Bronchial epithelial cell (primary cell): ENCODE data around the gene HEXIM1. TPM values are rescaled to one million over a fixed set of nuclear protein-coding genes. Genes with fewer than 3 reads are reported as not detected.
"Not testable (repeated sequence)": the region's sequence is repeated elsewhere in the genome, so short reads cannot be mapped to it uniquely, and the experiment has no call there.

Experiments
- DNase-seq: peaks from one replicate; pipeline ENCODE4 v3.0.0-alpha.2; 2010; ENCODE audit warnings: low read depth
- FAIRE-seq: peaks from 2 replicates; lab custom pipeline; 2011; peaks lifted over from hg19 to GRCh38; lab: Jason Lieb, UNC
- H3K27me3 ChIP-seq: 2 replicates; pipeline ENCODE4 v1.5.1; 2011; ENCODE audit warnings: low read length; ENCODE audit not compliant: control insufficient read depth, insufficient read depth
- H3K36me3 ChIP-seq: 2 replicates; pipeline ENCODE4 v1.5.1; 2011; ENCODE audit warnings: low read length; ENCODE audit not compliant: control insufficient read depth, insufficient read depth
- H3K4me3 ChIP-seq: 2 replicates; pipeline ENCODE4 v1.5.1; 2011; ENCODE audit warnings: mild to moderate bottlenecking, low read depth, low read length, control low read depth
- total RNA-seq: library from RNA; depleted of rRNA; stranded (reverse); fragments of >200 nt; gene quantifications from 2 replicates; pipeline ENCODE4 v1.2.1, GENCODE V29; 2014
- TF ChIP-seq, protein P1 (sequence below): IDR thresholded peaks from 2 replicates; pipeline ENCODE4 v1.5.1; 2011; ENCODE audit warnings: mild to moderate bottlenecking, moderate library complexity, low read length, control low read depth, inconsistent platforms; ENCODE audit not compliant: insufficient read depth, severe bottlenecking

The HEXIM1 gene
- total RNA-seq, 1 donor from 2014 or later: 7.1 TPM

DNA sequence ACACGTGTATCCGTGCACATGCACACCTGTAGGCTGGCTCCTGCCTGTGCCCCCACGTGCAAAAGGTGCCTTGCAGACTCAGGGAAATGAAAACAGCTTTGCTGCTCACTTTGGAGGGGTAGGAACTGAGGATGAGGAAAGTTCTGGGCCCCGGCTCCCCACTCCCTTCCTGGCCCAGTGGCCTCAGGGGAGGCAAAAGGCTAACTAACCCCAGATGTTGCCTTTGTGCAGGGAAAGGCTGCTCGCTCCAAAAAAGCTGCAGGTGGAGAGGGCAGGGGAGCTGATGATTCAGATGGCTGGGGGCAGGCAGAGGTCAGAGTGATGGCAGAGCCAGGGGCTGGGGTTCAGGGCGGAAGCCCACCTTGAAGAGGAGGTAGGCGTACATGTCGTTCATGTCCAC lies 28.3 kb upstream of the HEXIM1 start:
- Histone ChIP-seq H3K4me3 (no peak overlapping the region), H3K36me3 (peaks cover 12% of the 10 kb centered on the region), H3K27me3 (no peaks in the 10 kb centered on the region)
- DNase-seq (no peak), FAIRE-seq (no peak)
- TF ChIP-seq, protein P1, sequence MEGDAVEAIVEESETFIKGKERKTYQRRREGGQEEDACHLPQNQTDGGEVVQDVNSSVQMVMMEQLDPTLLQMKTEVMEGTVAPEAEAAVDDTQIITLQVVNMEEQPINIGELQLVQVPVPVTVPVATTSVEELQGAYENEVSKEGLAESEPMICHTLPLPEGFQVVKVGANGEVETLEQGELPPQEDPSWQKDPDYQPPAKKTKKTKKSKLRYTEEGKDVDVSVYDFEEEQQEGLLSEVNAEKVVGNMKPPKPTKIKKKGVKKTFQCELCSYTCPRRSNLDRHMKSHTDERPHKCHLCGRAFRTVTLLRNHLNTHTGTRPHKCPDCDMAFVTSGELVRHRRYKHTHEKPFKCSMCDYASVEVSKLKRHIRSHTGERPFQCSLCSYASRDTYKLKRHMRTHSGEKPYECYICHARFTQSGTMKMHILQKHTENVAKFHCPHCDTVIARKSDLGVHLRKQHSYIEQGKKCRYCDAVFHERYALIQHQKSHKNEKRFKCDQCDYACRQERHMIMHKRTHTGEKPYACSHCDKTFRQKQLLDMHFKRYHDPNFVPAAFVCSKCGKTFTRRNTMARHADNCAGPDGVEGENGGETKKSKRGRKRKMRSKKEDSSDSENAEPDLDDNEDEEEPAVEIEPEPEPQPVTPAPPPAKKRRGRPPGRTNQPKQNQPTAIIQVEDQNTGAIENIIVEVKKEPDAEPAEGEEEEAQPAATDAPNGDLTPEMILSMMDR: no peak

- DNase-seq (no peak), FAIRE-seq (no peak)
- Histone ChIP-seq H3K36me3 (peaks cover 10% of the 10 kb centered on the region), H3K4me3 (no peak overlapping the region), H3K27me3 (no peaks in the 10 kb centered on the region)
- TF ChIP-seq, protein P1: no peak
Observed at GRCh38 chr17:45120558-45120957, 27.7 kb upstream of the HEXIM1 start.

GRCh38 chr17:45121055-45121454 lies 27.2 kb upstream of the HEXIM1 start:
- DNase-seq (no peak), FAIRE-seq (no peak)
- H3K36me3 ChIP-seq: peaks cover 9% of the 10 kb centered on the region
- H3K27me3 ChIP-seq: no peaks in the 10 kb centered on the region
- H3K4me3 ChIP-seq: no peak overlapping the region
- TF ChIP-seq, protein P1: no peak

DNA sequence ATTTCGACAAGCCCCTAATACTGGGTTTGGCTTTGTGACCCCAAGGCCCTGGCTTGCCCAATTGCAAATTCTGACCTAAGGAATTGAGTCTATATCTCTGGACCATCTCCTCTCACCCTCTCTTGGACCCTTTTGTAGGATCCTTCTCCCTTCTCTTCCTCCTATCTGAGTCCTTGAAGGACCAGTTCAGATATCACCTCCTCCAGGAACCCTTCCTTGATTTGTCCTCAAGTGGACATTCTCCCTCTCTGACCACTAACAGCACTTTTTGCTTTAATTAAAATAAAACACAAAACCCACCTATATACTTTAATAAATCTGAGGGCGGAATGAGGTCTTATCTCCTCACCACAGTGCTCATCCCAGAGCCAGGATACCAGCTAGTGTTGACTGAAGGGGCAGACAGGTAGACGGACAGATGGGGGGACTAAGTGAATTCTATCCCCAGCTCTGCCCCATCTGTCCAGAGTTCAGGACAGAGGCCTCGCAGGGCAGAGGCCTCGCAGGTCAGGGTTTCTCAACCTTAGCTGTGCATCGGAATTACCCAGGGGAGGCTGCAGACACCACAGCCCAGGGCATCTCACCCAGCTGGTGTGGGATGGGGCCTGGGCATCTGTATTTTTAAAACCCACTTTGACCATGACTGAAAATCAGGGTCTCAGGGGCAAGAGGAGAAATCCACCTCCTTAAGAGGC lies 25.1 kb upstream of the HEXIM1 start:
- H3K36me3 ChIP-seq: peaks cover 2% of the 10 kb centered on the region
- no peak overlapping the region for H3K4me3 ChIP-seq
- no peak for DNase-seq
- H3K27me3 ChIP-seq: no peaks in the 10 kb centered on the region
- TF ChIP-seq, protein P1: no peak
- FAIRE-seq: no peak

DNA sequence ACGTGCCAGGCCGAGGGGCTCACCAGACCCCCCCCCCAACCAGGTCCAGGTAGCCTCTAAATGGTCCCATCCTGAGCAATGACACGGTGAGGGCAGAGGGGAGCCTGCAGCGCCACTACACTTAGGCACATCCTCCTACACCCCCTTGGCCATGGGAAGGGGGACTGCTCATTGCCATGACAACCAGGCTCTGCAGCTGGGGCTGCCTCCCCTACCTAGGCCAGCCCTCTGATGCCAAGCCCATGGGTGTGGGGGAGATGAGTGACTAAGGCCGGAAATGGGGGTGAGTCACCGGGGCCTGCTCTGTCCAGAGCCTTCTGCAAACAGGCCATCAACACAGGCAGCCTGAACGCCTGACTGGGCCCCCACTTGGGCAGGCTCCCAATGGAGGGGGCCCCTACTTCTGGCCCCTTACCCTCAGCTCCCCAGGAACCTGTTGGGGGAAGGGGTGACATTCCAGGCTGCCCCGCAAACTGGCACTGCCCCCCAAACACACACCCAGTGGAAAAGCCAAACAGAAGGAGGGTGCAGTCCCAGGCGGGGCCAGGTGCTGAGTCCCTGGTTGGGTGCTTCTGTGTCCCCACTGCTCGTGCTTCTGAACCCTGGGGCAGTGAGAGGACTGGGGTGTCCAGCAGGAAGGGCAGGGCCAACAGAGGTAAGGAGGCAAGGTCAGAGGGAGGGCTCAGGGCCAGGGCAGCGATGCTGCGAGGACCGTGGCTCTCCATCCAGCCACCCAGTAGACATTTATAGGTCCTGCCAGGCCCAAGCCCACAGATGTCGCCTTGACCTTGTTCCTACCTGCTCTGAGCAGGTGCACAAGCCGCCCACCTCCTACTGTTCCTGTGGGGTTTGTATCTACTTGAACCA lies 24.1 kb upstream of the HEXIM1 start:
- no peak for FAIRE-seq
- TF ChIP-seq, protein P1: no peak
- DNase-seq: peak; percentile 84

GRCh38 chr17:45124797-45125122 lies 23.5 kb upstream of the HEXIM1 start:
- not testable (repeated sequence) for H3K27me3 ChIP-seq, H3K36me3 ChIP-seq, FAIRE-seq, DNase-seq, H3K4me3 ChIP-seq

More for the DNA sequence above, 24.1 kb upstream of the HEXIM1 start:
- Histone ChIP-seq H3K36me3 (no peaks in the 10 kb centered on the region), H3K27me3 (no peaks in the 10 kb centered on the region), H3K4me3 (no peak overlapping the region)
